Heart right ventricle (tissue), 16 donors: ENCODE data around the gene ITPR2. TPM values are rescaled to one million over a fixed set of nuclear protein-coding genes. Genes with fewer than 3 reads are reported as not detected.
"Not testable (repeated sequence)": the region's sequence is repeated elsewhere in the genome, so short reads cannot be mapped to it uniquely, and the experiment has no call there.

Experiments
- ATAC-seq, 8 donors: fragments of 200-7000 bp; cut with Tn5 transposase; one replicate each; pipeline ENCODE4 v1.9.1; 2020; ENCODE audit warnings: mild to moderate bottlenecking in 8 of 8, moderate library complexity in 8 of 8, moderate number of reproducible peaks in 1 of 8
- DNase-seq, 2 donors: peaks; one replicate each; pipeline ENCODE4 v3.0.0-alpha.2; 2020
- H3K27ac ChIP-seq, 10 donors: fragments of 200-600 bp; sonication (generic) in 2 of 10; one replicate each; pipeline versions ENCODE4 v1.5.0 to v1.8.0; 2020 to 2022; ENCODE audit warnings: mild to moderate bottlenecking in 3 of 10
- H3K27me3 ChIP-seq, 7 donors: fragments of 200-600 bp; one replicate each; pipeline ENCODE4 v1.8.0; 2021 to 2022; ENCODE audit warnings: mild to moderate bottlenecking in 2 of 7
- H3K36me3 ChIP-seq, 9 donors: fragments of 200-600 bp; sonication (generic) in 1 of 9; one replicate each; pipeline versions ENCODE4 v1.5.0 to v1.8.0; 2020 to 2022; ENCODE audit warnings: mild to moderate bottlenecking in 2 of 9
- H3K4me1 ChIP-seq, 9 donors: fragments of 200-600 bp; sonication (generic) in 1 of 9; one replicate each; pipeline versions ENCODE4 v1.5.0 to v1.8.0; 2020 to 2022; ENCODE audit warnings: mild to moderate bottlenecking in 4 of 9
- H3K4me3 ChIP-seq, 10 donors: fragments of 200-600 bp; sonication (generic) in 2 of 10; one replicate each; pipeline versions ENCODE4 v1.5.0 to v1.8.0; 2020 to 2022; ENCODE audit warnings: mild to moderate bottlenecking in 7 of 10, moderate library complexity in 2 of 10
- H3K9me3 ChIP-seq, 11 donors: fragments of 200-600 bp in 10 of 11; sonication (generic) in 2 of 11; one replicate each; pipeline versions ENCODE4 v1.5.0 to v1.8.0; 2013 to 2022; ENCODE audit warnings: mild to moderate bottlenecking in 2 of 11, control low read depth in 1 of 11, moderate library complexity in 1 of 11
- CTCF ChIP-seq, 9 donors: fragments of 200-600 bp; sonication (generic) in 2 of 9; IDR thresholded peaks; one replicate each; pipeline versions ENCODE4 v1.5.0 to v1.8.0; 2021 to 2022; ENCODE audit warnings: antibody characterized with exemption in 9 of 9, mild to moderate bottlenecking in 5 of 9, moderate library complexity in 1 of 9
- WGBS, 2 donors: extraction: QIAGEN DNeasy Blood & Tissue Kit; methylation state at CpG; one replicate each; pipeline ENCODE4 v1.1.7; 2013; ENCODE audit warnings: inconsistent platforms in 1 of 2; 5-methylcytosine and 5-hydroxymethylcytosine counted together
- intact Hi-C, 10 donors: fragments of 100-400 bp; cut with DNase I; formaldehyde crosslinking; loops; one replicate each; pipeline versions ENCODE4 v1.11.1 to v1.14.2; 2022
- polyA plus RNA-seq, 2 donors: library from polyadenylated mRNA; stranded (reverse); fragments of 200-250 nt; gene quantifications; one replicate each; pipeline ENCODE4 v1.2.3, GENCODE V29; 2013
- total RNA-seq, 10 donors: library from RNA; stranded (reverse); fragmentation: NEBNext Ultra II Directional in 3 of 10; extraction: Animal tissue kit (Norgen Biotek cat#: 25700) in 3 of 10; gene quantifications; one replicate each; pipeline versions ENCODE4 v1.2.1 to v1.2.4, GENCODE V29; 2021 to 2023
- donor health status: Arrhythmogenic right ventricular cardiomyopathy.
- donor health status: ischemic (EF 13 %, LVEDD 7.1; RV severe dilation, severe dysfunction).
- donor health status: healthy with polysubstance abuse.
- donor health status: DM: no; HTN: yes; CAD: no.
- donor health status: DM: no; HTN: no; CAD: no.
- donor health status: ischemic (EF 25% LVEDD 6.9; RV normal size, moderate dysfunction).
- donor health status: ischemic (EF 25% LVEDD 5.7; RV mildly dilated, moderate dysfunction).
- donor health status: healthy.
- donor health status: DM: yes; HTN: yes; CAD: no.
- donor health status: Ischemic cardiomyopathy.
- donor health status: ischemic (EF 35%, LVEDD 5.7; RV mildly dilated, moderate dysfunction).
- donor health status: nonischemic (EF 11% LVEDD 7.7; RV severe dilation, severe dysfunction).
- donor health status: DM: yes; HTN: yes; CAD: no.
- donor health status: PGD.
- donor health status: ischemic (EF 29% LVEDD 5.4; RV normal size, mild dysfunction).
- donor health status: nonischemic (EF 23%, LVEDD 6.1; RV moderate dilation, normal function).

Gene ITPR2
- total and polyA plus RNA-seq, 12 donors, result 2.0 to 18.9 (median 14.3) TPM

- intact Hi-C loops, result no loop called here
Observed at GRCh38 chr12:26520869-26521268, 312.1 kb downstream of the ITPR2 start.

GRCh38 chr12:26520109-26520508 lies 312.9 kb downstream of the ITPR2 start:
- ATAC-seq (no peak), DNase-seq (no peak)
- H3K9me3 ChIP-seq, result peaks cover 0 to 27% (median 11%) of the 10 kb centered on the region in 11 donors
- no peak overlapping the region for H3K4me3 ChIP-seq
- H3K27me3 ChIP-seq, result no peaks in the 10 kb centered on the region
- peaks cover 0 to 3% (median 0%) of the 10 kb centered on the region in 9 donors for H3K36me3 ChIP-seq
- no peak for TF ChIP-seq CTCF (IDR thresholded peaks at IDR 0.05)
- 58 to 64% methylated on average over 1 of the region's 1 CpG for WGBS, 2 donors
- peaks cover 0 to 19% (median 4%) of the 10 kb centered on the region in 9 donors for H3K4me1 ChIP-seq
- intact Hi-C loops, result no loop called here
- no peak overlapping the region for H3K27ac ChIP-seq

More at GRCh38 chr12:26520869-26521268, 312.1 kb downstream of the ITPR2 start:
- no peak overlapping the region for H3K4me3 ChIP-seq
- no peak for ATAC-seq
- peaks cover 0 to 8% (median 0%) of the 10 kb centered on the region in 9 donors for H3K36me3 ChIP-seq
- H3K4me1 ChIP-seq, result peaks cover 0 to 19% (median 4%) of the 10 kb centered on the region in 9 donors
- H3K27ac ChIP-seq, result no peak overlapping the region
- peaks cover 0 to 35% (median 19%) of the 10 kb centered on the region in 11 donors for H3K9me3 ChIP-seq
- DNase-seq, result no peak
- TF ChIP-seq CTCF (IDR thresholded peaks at IDR 0.05), result no peak
- no peaks in the 10 kb centered on the region for H3K27me3 ChIP-seq

GRCh38 chr12:26519462-26519861 lies 313.5 kb downstream of the ITPR2 start:
- no peak for ATAC-seq
- TF ChIP-seq CTCF (IDR thresholded peaks at IDR 0.05), result no peak

GRCh38 chr12:26517320-26517719 lies 315.7 kb downstream of the ITPR2 start:
- Histone ChIP-seq H3K4me1 (peaks cover 0 to 16% (median 0%) of the 10 kb centered on the region in 9 donors), H3K9me3 (peaks cover 0 to 23% (median 8%) of the 10 kb centered on the region in 11 donors)
- H3K36me3 ChIP-seq, ATAC-seq, H3K27me3 ChIP-seq, intact Hi-C loops, H3K4me3 ChIP-seq, H3K27ac ChIP-seq, DNase-seq: not testable (repeated sequence)
- WGBS, 2 donors, result 96 to 98% methylated on average over 3 of the region's 3 CpGs

More at GRCh38 chr12:26519462-26519861, 313.5 kb downstream of the ITPR2 start:
- Histone ChIP-seq H3K27ac (no peak overlapping the region), H3K4me3 (no peak overlapping the region), H3K36me3 (no peaks in the 10 kb centered on the region), H3K27me3 (no peaks in the 10 kb centered on the region), H3K4me1 (peaks cover 0 to 19% (median 5%) of the 10 kb centered on the region in 9 donors), H3K9me3 (peaks cover 0 to 23% (median 8%) of the 10 kb centered on the region in 11 donors)
- WGBS, 2 donors, result 94 to 95% methylated on average over 3 of the region's 3 CpGs
- DNase-seq, result no peak
- intact Hi-C loops, result no loop called here

- no peak for DNase-seq
- H3K27ac ChIP-seq, result peak overlapping the region in 4 of 10 donors; percentile 9 to 51 (median 22)
Observed at GRCh38 chr12:26514364-26514763, 318.6 kb downstream of the ITPR2 start.

More at GRCh38 chr12:26514364-26514763, 318.6 kb downstream of the ITPR2 start:
- no peak for TF ChIP-seq CTCF (IDR thresholded peaks at IDR 0.05)
- ATAC-seq, result peak in 7 of 8 donors; percentile 46 to 85 (median 72)
- H3K4me1 ChIP-seq, result peaks cover 0 to 15% (median 0%) of the 10 kb centered on the region in 9 donors
- 53 to 59% methylated on average over 3 of the region's 3 CpGs for WGBS, 2 donors
- H3K9me3 ChIP-seq, result peaks cover 0 to 16% (median 6%) of the 10 kb centered on the region in 11 donors
- H3K27me3 ChIP-seq, result no peaks in the 10 kb centered on the region
- peak overlapping the region in 1 of 10 donors; percentile 16 for H3K4me3 ChIP-seq
- no peaks in the 10 kb centered on the region for H3K36me3 ChIP-seq
- intact Hi-C loops, result no loop called here
